Dedifferentiated amniotic fluid mesenchymal stem cell (primary cell): ENCODE results near the gene COP1.
"Not testable (repeated sequence)": the region's sequence is repeated elsewhere in the genome, so short reads cannot be mapped to it uniquely, and the experiment has no call there.

Experiments
- DNase-seq: peaks from one replicate; pipeline ENCODE4 v3.0.0-alpha.2; 2016; ENCODE audit errors: extremely low spot score

COP1 gene

DNA sequence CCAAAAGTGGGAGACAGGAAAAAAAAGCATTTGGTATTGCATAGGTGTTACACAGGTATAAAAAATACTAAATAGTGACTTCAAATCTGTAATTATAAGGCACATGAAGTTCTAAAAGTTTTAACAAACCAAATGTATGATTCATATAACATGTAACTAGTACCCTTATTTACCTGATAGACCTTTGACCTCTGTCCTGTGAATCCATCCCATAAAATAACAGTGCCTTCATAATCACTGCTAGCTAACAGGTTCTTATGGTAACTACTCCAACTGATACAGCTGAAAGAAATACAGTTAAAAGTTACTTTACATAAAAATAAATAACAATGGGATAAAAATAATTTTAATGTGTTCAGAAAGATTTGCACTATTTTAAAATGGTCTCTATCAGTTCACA, 163.5 kb downstream of the COP1 start:
- DNase-seq: no peak

DNA sequence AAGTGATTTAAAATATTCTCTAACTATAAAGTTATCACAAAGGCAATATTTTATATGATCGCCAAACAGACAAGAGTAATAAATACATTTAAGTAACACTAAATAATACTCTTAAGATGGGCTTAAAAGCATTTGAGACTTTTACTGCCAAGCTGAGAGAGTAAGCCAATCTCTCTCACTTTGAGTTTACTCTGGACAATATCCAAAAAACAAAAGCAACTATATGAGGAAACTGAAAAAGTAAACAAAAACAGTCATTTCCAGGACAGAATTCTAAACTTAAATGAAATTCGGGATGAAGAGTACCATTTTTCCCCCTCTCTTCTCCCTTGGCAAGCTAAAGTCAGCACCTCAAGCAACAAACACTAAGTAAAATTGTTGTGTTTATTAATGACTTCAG, 173.2 kb downstream of the COP1 start:
- DNase-seq: peak; percentile 36

DNA sequence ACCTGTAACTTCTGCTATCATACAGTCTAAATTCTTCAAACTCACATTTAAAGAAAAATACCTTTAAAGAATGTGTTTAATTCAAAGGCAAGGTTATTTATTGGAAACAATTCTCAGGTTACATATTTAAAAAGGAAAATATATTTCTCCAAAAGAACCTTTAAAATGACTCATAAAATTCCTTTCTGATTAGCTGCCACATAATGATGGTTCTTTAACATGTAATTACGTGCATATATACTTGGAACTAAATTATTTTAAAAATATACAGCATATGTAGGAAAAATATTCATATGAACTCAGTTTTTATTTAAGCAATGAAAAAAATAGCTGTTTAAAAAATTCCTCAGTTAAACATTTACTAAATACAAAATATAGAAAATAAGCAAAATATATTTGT, 173.6 kb downstream of the COP1 start:
- DNase-seq: no peak

DNA sequence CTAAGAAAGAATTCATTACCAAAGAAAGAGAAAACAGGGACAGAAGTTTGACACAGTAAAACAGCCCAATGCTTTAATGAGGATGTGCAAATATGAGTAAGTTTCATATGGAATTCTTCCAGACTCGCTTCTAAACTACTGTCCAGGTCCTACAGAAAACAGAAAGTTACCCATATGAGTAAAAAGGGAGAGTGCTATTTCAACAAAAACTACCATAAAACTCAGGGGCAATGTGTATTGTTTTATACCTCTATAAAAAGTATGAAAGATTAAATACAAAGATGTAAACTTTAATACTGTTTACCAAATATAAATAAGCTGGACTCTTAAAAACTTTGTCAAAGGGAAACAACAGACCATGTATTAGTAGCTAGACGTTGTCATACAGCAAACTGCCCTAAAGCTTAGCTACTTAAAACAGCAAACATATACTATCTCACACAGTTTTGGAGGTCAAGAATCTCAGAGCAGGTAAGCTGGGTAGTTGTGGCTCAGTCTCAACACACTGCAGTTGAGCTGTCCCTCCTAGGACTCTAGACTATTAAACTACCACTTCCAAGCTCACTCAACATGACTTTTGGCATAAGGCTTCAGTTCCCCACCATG, 174.9 kb downstream of the COP1 start:
- no peak for DNase-seq

DNA sequence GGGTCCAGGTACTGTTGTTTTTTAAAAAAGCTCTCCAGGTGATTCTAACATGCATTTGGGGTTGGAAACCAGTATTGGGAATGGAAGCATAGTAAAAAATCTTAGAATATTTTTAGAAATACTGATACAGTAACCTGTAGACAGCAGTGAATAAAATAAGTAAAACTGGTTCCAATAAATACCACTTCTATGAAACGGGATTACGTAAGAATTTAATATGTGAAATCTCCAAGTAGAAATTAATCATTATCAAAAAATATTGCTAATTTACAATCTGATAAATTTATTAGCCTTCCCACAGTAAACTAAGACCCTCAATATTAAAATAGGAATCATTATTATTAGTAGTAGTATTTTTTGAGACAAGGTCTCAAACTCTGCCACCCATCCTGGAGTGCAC, 177.5 kb downstream of the COP1 start:
- no peak for DNase-seq

DNA sequence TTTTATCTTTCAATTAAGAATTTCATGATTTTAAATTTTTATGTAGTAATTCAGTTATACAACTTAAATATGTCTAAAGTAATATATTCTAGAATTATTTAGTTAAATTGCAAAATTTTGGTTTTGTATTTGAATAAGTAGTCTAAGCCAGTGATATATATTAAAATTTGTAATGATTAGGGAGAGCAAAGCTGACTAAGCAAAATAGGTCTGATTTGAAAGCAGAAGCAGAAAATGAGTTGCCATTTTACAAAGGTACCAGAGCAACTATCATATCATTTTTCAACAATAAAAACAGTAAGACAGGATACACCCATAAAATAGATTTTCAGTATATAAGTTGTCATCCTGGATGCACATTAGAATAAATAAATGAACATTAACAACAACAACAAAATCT, 177.9 kb downstream of the COP1 start:
- DNase-seq: no peak

DNA sequence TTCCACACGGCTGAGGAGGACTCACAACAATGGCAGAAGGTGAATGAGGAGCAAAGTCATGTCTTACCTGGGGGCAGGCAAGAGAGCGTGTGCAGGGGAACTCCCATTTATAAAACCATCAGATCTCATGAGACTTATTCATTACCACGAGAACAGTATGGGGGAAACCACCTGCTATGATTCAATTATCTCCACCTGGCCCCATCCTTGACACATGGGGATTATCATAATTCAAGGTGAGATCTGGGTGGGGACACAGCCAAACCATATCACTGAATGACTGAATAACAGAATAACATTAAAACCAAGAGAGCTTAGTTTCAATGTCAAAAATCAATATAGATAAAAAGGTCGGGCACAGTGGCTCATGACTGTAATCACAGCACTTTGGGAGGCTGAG, 179.2 kb downstream of the COP1 start:
- DNase-seq: not testable (repeated sequence)

DNA sequence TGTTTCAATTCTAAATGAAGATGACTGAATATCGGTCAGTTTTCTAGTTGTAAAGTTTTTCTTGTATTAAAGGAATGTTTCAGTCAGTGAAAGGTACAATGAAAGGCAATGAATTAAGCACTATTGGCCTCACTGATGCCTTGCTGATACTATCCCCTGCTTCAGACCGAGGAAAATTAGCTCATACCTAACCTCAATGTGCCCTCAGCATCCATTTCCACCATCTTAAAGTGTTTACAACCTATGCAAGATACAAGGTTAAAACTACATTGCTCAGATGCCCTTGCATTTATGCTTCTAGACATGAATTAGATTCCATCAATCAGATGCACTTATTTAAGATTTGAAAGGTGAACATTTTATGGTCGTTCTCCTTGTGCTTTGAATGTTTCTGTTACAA, 184.5 kb downstream of the COP1 start:
- no peak for DNase-seq

DNA sequence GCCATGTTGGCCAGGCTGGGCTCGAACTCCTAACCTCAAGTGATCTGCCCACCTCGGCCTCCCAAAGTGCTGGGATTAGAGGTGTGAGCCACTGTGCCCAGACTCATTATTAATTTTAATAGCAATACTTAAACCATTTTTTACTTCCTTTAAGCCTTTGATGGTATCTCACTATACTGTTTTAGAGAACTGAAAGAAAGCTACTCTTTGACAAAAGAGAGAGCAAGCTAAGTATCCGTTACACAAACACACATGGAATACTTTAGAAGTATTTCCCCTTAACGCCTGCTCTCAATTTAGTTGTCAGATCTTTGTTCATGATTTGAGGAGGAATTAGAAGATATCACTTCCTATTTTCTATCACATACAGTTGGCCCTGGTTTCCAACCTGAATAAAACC, 189.4 kb downstream of the COP1 start:
- no peak for DNase-seq

DNA sequence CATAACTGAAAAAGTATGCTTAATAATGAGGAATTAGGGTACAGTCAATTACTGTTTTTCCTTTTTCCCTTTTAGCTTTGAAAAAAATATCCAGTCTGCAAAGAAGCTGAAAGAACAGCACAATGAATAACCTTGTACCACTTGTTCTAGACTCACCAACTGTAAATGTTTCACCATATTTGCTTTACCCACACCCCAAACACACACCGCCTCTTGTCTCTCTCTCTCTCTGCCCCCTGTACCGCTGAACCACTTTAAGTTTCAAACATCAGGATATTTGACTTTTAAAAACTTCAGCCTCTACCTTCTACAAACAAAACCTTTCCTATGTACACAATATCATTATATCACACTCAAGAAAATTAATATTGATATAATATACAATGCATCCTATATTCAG, 197.1 kb downstream of the COP1 start:
- no peak for DNase-seq

DNA sequence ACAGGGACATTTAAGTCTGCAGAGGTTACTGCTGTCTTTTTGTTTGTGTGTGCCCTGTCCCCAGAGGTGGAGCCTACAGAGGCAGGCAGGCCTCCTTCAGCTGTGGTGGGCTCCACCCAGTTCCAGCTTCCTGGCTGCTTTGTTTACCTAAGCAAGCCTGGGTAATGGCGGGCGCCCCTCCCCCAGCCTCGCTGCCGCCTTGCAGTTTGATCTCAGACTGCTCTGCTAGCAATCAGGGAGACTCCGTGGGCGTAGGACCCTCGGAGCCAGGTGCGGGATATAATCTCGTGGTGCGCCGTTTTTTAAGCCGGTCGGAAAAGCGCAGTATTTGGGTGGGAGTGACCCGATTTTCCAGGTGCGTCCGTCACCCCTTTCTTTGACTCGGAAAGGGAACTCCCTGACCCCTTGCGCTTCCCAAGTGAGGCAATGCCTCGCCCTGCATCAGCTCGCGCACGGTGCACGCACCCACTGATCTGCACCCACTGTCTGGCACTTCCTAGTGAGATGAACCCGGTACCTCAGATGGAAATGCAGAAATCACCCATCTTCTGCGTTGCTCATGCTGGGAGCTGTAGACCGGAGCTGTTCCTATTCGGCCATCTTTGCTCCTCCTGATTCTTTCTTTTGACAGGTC, 199.2 kb downstream of the COP1 start:
- DNase-seq: not testable (repeated sequence)

DNA sequence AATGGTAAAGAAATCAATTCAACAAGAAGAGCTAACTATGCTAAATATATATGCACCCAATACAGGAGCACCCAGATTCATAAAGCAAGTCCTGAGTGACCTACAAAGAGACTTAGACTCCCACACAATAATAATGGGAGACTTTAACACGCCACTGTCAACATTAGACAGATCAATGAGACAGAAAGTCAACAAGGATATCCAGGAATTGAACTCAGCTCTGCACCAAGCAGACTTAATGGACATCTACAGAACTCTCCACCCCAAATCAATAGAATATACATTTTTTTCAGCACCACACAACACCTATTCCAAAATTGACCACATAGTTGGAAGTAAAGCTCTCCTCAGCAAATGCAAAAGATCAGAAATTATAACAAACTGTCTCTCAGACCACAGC, 212.4 kb downstream of the COP1 start:
- DNase-seq: not testable (repeated sequence)

DNA sequence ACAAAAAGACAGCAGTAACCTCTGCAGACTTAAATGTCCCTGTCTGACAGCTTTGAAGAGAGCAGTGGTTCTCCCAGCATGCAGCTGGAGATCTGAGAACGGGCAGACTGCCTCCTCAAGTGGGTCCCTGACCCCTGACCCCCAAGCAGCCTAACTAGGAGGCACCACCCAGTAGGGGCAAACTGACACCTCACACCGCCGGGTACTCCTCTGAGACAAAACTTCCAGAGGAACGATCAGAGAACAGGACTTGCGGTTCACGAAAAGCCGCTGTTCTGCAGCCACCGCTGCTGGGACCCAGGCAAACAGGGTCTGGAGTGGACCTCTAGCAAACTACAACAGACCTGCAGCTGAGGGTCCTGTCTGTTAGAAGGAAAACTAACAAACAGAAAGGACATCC, 214.3 kb downstream of the COP1 start:
- DNase-seq: not testable (repeated sequence)

DNA sequence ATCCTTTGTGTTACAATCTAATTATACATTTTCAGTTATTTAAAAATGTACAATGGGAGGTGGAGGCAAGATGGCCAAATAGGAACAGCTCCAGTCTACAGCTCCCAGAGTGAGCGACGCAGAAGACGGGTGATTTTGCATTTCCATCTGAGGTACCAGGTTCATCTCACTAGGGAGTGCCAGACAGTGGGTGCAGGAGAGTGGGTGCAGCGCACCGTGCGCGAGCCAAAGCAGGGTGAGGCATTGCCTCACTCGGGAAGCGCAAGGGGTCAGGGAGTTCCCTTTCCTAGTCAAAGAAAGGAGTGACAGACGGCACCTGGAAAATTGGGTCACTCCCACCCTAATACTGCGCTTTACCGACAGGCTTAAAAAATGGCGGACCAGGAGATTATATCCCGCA, 214.9 kb downstream of the COP1 start:
- not testable (repeated sequence) for DNase-seq

DNA sequence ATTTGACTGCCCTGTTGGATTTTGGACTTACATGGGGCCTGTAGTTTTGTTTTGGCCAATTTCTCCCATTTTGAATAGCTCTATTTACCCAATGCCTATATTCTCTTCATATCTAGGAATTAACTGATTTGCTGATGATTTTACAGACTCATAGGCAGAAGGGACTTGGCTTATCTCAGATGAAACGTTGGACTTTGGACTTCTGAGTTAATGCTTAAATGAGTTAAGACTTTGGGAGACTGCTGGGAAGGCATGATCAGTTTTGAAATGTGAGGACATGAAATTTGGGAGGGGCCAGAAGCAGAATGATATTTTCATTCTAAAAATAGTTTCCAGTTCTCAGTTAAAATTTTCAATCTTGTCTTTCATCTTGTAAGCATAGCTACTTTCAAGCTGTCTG, 222.3 kb downstream of the COP1 start:
- no peak for DNase-seq

DNA sequence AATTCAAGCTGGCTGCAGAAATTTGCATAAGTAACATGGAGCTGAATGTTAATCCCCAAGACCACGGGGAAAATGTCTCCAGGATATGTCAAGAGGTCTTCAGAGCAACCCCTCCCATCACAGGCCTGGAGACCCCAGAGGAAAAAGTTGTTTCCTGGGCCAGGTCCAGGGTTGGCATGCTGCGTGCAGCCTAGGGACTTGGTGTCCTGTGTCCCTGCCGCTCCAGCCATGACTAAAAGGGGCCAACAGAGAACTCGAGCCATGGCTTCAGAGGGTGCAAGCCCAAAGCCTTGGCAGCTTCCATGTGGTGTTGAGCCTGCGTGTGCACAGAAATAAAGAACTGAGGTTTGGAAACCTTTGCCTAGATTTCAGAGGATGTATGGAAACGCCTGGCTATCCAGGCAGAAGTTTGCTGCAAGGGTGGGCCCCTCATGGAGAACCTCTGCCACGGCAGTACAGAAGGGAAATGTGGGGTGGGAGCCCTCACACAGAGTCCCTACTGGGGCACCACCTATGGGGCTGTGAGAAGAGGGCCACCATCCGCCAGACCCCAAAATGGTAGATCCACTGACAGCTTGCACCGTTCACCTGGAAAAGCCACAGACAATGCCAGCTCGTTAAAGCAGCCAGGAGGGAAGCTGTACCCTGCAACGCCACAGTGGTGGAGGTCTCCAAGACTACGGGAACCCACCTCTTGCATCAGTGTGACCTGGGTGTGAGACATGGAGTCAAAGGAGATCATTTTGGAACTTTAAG, 222.9 kb downstream of the COP1 start:
- no peak for DNase-seq

DNA sequence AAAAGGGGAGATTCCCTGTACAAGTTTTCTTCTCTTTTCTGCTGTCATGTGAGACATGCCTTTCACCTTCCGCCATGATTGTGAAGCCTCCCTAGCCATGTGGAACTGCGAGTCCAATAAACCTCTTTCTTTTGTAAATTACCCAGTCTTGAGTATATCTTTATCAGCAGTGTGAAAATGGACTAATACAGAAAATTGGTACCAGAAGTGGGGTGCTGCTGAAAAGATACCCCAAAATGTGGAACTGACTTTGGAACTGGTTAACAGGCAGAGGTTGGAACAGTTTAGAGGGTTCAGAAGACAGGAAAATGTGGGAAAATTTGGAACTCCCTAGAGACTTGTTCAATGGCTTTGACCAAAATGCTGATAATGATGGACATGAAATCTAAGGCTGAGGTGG, 223.7 kb downstream of the COP1 start:
- DNase-seq: not testable (repeated sequence)

DNA sequence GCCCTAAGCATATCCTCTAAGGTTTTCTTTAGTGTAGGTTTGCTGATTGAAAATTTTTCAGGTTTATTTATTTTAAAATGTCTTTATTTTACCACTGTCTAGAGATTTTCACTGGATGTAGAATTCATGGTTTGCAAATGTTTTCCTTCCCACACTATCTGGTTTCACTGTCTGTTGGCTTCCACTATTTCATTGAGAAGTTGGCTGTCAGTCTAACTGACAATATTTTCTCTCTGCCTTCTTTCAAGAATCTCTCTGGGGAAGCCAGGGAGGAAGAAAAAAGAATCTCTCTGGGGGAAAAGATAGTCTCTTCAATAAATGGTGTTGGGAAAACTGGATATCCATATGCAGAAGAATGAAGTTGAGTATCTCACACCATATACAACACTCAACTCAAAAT, 226.0 kb downstream of the COP1 start:
- DNase-seq: no peak

DNA sequence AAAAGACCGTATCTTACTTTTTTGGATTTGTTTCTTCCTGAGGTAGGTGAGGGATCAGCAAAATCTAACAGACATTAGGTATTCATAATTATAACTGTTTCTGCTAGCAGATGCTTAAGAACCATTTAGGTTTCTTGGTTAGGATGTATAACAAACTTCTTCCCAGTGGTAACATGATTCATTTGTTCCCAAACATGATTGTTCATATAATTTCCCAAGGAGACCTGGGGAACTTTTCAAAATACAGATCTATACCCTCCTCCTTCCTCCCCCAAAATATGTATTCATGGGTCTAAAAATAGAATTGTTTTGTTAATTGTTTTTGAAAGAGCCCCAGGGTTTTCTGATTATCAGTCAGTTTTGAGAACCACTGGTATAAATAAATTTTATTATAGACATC, 228.2 kb downstream of the COP1 start:
- DNase-seq: no peak

DNA sequence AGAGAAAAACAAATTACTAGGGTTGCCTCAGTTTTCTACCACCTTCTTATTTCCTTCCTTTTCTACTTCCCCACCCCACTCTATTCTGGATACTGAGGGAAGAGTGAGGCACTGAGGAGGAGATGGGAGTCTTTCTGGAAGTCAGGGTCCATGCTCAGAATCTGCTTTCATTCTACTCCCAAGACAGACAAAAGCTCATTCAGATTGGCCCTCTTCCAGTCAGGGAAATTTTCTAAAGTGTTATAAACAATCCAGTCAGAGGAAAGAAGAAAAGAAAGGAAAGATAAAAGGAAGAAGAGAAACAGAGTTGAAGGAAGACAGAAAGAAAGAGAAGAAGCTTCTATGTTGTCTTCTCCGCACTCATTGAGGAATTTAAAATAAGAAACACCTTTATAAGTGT, 228.6 kb downstream of the COP1 start:
- DNase-seq: no peak

DNA sequence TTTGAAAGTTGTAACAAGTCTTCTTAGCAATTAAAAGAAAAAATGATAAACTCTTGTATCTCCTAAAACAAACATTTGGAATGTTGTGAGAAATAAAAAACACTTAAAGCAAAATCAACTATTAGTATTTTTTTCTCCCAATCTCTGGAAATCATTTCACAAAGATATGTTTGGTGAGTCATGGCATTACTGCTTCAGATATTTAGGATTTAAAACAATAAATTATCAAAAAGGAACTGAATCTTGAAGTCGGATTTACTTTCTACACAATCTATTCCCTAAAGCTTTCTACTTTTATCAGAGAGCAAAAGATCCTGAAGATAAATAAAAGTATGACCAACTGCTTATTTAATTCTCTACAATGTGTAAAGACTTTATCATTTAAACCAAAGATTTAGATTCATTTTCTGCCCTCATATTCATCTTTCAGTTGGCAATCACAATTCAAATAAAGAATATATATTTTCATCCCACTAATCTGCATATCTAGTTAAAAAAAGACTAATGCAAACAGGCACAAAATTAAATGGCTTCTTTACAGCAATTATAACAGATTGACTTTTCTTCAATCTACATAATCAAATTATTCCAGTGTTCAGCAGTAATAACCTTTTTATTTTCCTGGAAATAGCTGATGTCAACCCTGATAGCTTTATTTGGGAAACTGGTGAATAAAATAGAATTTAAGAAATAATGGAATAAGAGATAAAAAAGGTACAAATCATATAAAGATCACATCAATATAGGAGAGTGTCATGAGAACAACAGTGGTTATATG, 230.0 kb downstream of the COP1 start:
- DNase-seq: peak; percentile 20

DNA sequence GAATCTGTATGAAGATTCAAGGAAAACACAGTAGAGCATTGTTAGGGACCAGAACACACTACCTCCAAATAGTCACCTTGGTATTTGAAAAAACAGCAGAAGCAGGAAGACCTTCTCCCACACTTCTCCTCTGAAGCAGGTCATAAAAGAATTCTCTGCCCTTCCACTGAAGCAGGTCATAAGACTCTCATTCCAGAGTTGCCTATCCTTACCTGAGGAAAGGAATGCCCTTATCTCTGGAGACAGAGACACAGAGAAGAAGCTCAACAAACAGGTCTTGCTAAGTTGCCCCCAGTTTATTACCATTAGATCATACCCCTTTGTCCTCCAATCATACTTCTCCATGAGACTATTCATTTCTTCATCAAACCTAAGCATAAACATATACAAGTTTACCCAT, 237.9 kb downstream of the COP1 start:
- no peak for DNase-seq
